A673 (cell line): Measurements from ENCODE around the gene PGLYRP3. TPM values are rescaled to one million over a fixed set of nuclear protein-coding genes. Genes with fewer than 3 reads are reported as not detected.

Experiments
- BruUV-seq: library from RNA; stranded (reverse); fragments of 400-500 nt; replicated peaks from 2 replicates; lab custom pipeline; 2021; lab: Mats Ljungman, UMichigan
- CTCF ChIA-PET: fragments of 300-600 bp; sonication (Branson Sonifier 250); formaldehyde crosslinking; loops from one replicate; lab custom pipeline; 2022; ENCODE audit warnings: antibody characterized with exemption; lab: Charles Lee
- POLR2A ChIA-PET: fragments of 300-600 bp; sonication (Branson Sonifier 250); formaldehyde crosslinking; loops from one replicate; lab custom pipeline; 2022; ENCODE audit warnings: antibody characterized with exemption; ENCODE audit not compliant: low non-redundant PET; lab: Charles Lee
- DNase-seq: peaks from one replicate; pipeline ENCODE4 v3.0.0-alpha.2; 2015; ENCODE audit warnings: low spot score
- H3K27ac ChIP-seq: fragments of 200-600 bp; sonication (generic); 2 replicates; pipeline ENCODE4 v1.5.1; 2016; ENCODE audit warnings: mixed run types, low read depth, mild to moderate bottlenecking, mixed read lengths, antibody characterized with exemption, low read length; ENCODE audit not compliant: poor library complexity, severe bottlenecking
- H3K27me3 ChIP-seq: fragments of 200-600 bp; sonication (generic); replicated peaks from 2 replicates; pipeline ENCODE4 v1.6.1; 2017; ENCODE audit warnings: mixed run types, low read depth, mild to moderate bottlenecking, mixed read lengths, antibody characterized with exemption, low read length; ENCODE audit not compliant: insufficient read depth, poor library complexity
- H3K36me3 ChIP-seq: fragments of 200-600 bp; sonication (generic); 2 replicates; pipeline ENCODE4 v1.6.1; 2016; ENCODE audit warnings: mixed run types, mild to moderate bottlenecking, mixed read lengths, antibody characterized with exemption, low read length; ENCODE audit not compliant: insufficient read depth, poor library complexity, severe bottlenecking
- H3K4me1 ChIP-seq: fragments of 200-600 bp; sonication (generic); 2 replicates; pipeline ENCODE4 v1.6.1; 2017; ENCODE audit warnings: mixed run types, mild to moderate bottlenecking, mixed read lengths, antibody characterized with exemption, low read length; ENCODE audit not compliant: insufficient read depth, poor library complexity, severe bottlenecking
- H3K4me3 ChIP-seq: fragments of 200-600 bp; sonication (generic); 2 replicates; pipeline ENCODE4 v1.5.1; 2016; ENCODE audit warnings: low read depth, mixed run types, mild to moderate bottlenecking, mixed read lengths, low read length; ENCODE audit not compliant: poor library complexity, severe bottlenecking
- H3K9me3 ChIP-seq: fragments of 200-600 bp; sonication (generic); 2 replicates; pipeline ENCODE4 v1.6.1; 2016; ENCODE audit warnings: mixed run types, low read depth, mild to moderate bottlenecking, mixed read lengths, antibody characterized with exemption, low read length; ENCODE audit not compliant: poor library complexity, severe bottlenecking
- CTCF ChIP-seq: fragments of 300-800, 200-600 bp; sonication (generic); conservative IDR thresholded peaks from 2 replicates; pipeline ENCODE4 v1.5.1; 2017; ENCODE audit warnings: low read depth, mild to moderate bottlenecking, antibody characterized with exemption, low read length, moderate library complexity, mixed read lengths
- EZH2 ChIP-seq: fragments of 200-600 bp; sonication (generic); IDR thresholded peaks from 2 replicates; pipeline ENCODE4 v1.6.1; 2017; ENCODE audit warnings: borderline replicate concordance, low read depth, mild to moderate bottlenecking, mixed read lengths, antibody characterized with exemption, low read length; ENCODE audit not compliant: poor library complexity, severe bottlenecking
- intact Hi-C: fragments of 100-400 bp; cut with micrococcal nuclease; formaldehyde crosslinking; loops from one replicate; pipeline ENCODE4 v1.10.0; 2022; ENCODE audit not compliant: unreplicated experiment
- total RNA-seq: library from RNA; stranded (reverse); gene quantifications from 2 replicates; pipeline ENCODE4 v1.2.3, GENCODE V29; 2021

The PGLYRP3 gene
- total RNA-seq, 1 experiment from 2014 or later = not detected

GRCh38 chr1:153272186-153272585 lies 40.6 kb downstream of the PGLYRP3 start:
- ChIA-PET POLR2A (no interaction called here), CTCF (no interaction called here)
- no TSS peak for BruUV-seq
- Histone ChIP-seq H3K36me3 (no peaks in the 10 kb centered on the region), H3K4me1 (no peaks in the 10 kb centered on the region), H3K4me3 (no peak overlapping the region), H3K9me3 (no peaks in the 10 kb centered on the region), H3K27me3 (no peaks in the 10 kb centered on the region), H3K27ac (no peak overlapping the region)
- no peak for TF ChIP-seq EZH2
- no peak for TF ChIP-seq CTCF
- DNase-seq = no peak
- intact Hi-C loops = no loop called here

DNA sequence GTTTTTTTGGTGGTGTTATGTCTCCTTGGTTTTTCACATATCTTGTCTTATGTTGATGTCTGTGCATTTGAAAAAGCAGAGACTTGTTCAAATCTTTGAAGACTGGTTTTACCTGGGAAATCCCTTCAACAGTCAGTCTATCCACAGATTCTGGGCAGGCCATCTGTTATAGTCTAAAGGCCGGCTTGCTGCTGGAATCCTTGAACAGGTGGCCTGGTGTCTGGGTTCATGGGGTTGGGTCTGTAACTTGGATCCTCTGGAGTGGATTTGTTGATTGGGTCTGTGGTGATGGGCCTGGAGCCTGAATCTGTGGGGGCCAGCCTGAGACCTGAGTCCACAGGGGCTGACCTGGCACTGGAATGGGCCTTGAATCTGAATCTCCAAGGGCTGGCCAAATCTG lies 41.0 kb downstream of the PGLYRP3 start:
- H3K36me3 ChIP-seq = no peaks in the 10 kb centered on the region
- H3K27ac ChIP-seq = no peak overlapping the region
- BruUV-seq = no TSS peak
- ChIA-PET POLR2A (no interaction called here), CTCF (no interaction called here)
- H3K4me1 ChIP-seq = no peaks in the 10 kb centered on the region
- no peak for DNase-seq
- H3K4me3 ChIP-seq = no peak overlapping the region
- H3K27me3 ChIP-seq = no peaks in the 10 kb centered on the region
- intact Hi-C loops = no loop called here
- no peak for TF ChIP-seq EZH2
- TF ChIP-seq CTCF = no peak
- no peaks in the 10 kb centered on the region for H3K9me3 ChIP-seq

- no peaks in the 10 kb centered on the region for H3K36me3 ChIP-seq
- intact Hi-C loops = no loop called here
Observed at GRCh38 chr1:153265457-153265856, 47.3 kb downstream of the PGLYRP3 start.

More at GRCh38 chr1:153265457-153265856, 47.3 kb downstream of the PGLYRP3 start:
- no peak for DNase-seq
- BruUV-seq = no TSS peak
- peaks cover 33% of the 10 kb centered on the region for H3K27me3 ChIP-seq
- no peak overlapping the region for H3K27ac ChIP-seq
- TF ChIP-seq EZH2 = no peak
- no peak for TF ChIP-seq CTCF
- ChIA-PET CTCF (no interaction called here), POLR2A (no interaction called here)
- no peaks in the 10 kb centered on the region for H3K9me3 ChIP-seq
- H3K4me3 ChIP-seq = no peak overlapping the region
- H3K4me1 ChIP-seq = peaks cover 5% of the 10 kb centered on the region
